ENCODE results near the gene TENM4. TPM values are rescaled to one million over a fixed set of nuclear protein-coding genes. Genes with fewer than 3 reads are reported as not detected.

Gene TENM4
- total RNA-seq, 1 donor from 2014 or later, result under 0.01 TPM

GRCh38 chr11:78821371-78822306, 619.2 kb downstream of the TENM4 start:
- DNase-seq (ENCODE audit: low read depth in 2 of 2), result no peak

GRCh38 chr11:78820741-78821140, 620.1 kb downstream of the TENM4 start:
- DNase-seq (ENCODE audit: low read depth in 2 of 2), result no peak

- DNase-seq (ENCODE audit: low read depth in 2 of 2), result no peak
Observed at GRCh38 chr11:78818201-78818600, 622.6 kb downstream of the TENM4 start.

- DNase-seq (ENCODE audit: low read depth in 2 of 2), result no peak
Observed at GRCh38 chr11:78815831-78816230, 625.0 kb downstream of the TENM4 start.

- DNase-seq (ENCODE audit: low read depth in 2 of 2), result no peak
Observed at GRCh38 chr11:78812513-78813293, 628.1 kb downstream of the TENM4 start.

- no peak for DNase-seq (ENCODE audit: low read depth in 2 of 2)
Observed at GRCh38 chr11:78810559-78811009, 630.2 kb downstream of the TENM4 start.

- no peak for DNase-seq (ENCODE audit: low read depth in 2 of 2)
Observed at GRCh38 chr11:78809931-78810541, 630.8 kb downstream of the TENM4 start.

- DNase-seq (ENCODE audit: low read depth in 2 of 2), result no peak
Observed at GRCh38 chr11:78808923-78809322, 631.9 kb downstream of the TENM4 start.

- no peak for DNase-seq (ENCODE audit: low read depth in 2 of 2)
Observed at GRCh38 chr11:78807351-78807750, 633.5 kb downstream of the TENM4 start.

- DNase-seq (ENCODE audit: low read depth in 2 of 2), result no peak
Observed at GRCh38 chr11:78806214-78807004, 634.4 kb downstream of the TENM4 start.

GRCh38 chr11:78804991-78805390, 635.8 kb downstream of the TENM4 start:
- DNase-seq (ENCODE audit: low read depth in 2 of 2), result no peak

GRCh38 chr11:78803995-78804394, 636.8 kb downstream of the TENM4 start:
- DNase-seq (ENCODE audit: low read depth in 2 of 2), result no peak

- DNase-seq (ENCODE audit: low read depth in 2 of 2), result no peak
Observed at GRCh38 chr11:78802058-78802761, 638.6 kb downstream of the TENM4 start.

- DNase-seq (ENCODE audit: low read depth in 2 of 2), result peak in 1 of 2 donors; percentile 53
Observed at GRCh38 chr11:78801161-78801884, 639.5 kb downstream of the TENM4 start.

GRCh38 chr11:78800756-78801155, 640.1 kb downstream of the TENM4 start:
- DNase-seq (ENCODE audit: low read depth in 2 of 2), result no peak

- no peak for DNase-seq (ENCODE audit: low read depth in 2 of 2)
Observed at GRCh38 chr11:78800096-78800690, 640.6 kb downstream of the TENM4 start.

- DNase-seq (ENCODE audit: low read depth in 2 of 2), result peak; percentile 6 to 46
Observed at GRCh38 chr11:78798663-78799062, 642.2 kb downstream of the TENM4 start.

- no peak for DNase-seq (ENCODE audit: low read depth in 2 of 2)
Observed at GRCh38 chr11:78797559-78797958, 643.3 kb downstream of the TENM4 start.

GRCh38 chr11:78796956-78797355, 643.9 kb downstream of the TENM4 start:
- peak in 1 of 2 donors; percentile 31 for DNase-seq (ENCODE audit: low read depth in 2 of 2)

Data from dermis microvascular lymphatic vessel endothelial cell (primary cell).